ENCODE measurements around the gene HES5. TPM values are rescaled to one million over a fixed set of nuclear protein-coding genes. Genes with fewer than 3 reads are reported as not detected.

Gene HES5
- polyA plus RNA-seq, 2 of the 4 experiments (the other 2 are of a cell fraction): not detected

DNA sequence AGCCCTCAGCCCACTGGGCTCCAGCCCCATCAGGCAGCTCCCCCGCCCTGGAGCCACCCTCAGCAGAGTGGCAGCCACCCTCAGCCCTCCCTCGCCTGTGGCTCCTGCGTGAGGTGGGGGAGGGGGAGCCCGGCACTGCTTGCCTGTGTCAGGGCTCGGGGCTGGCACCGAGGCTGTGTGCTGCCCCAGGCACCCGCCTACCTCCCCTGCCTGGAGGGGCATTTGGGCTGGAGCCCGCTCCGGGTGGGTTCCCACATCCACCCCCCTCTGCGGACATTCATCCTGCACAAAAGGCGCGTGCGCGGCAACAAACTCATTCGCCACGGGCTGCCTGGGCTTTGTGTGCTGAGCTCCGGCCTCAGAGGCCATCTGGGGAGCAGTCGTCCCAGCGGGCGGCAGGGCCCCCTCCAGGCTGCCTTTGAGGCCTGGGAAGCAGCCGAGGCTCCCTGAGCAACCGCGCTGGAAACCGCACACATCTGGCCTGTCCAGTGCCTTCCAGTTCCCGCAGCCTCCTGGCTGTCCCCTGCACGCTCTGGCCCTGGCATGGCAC is 13.6 kb upstream of the HES5 start:
- Histone ChIP-seq H3K27ac (peak overlapping the region in 1 of 2 experiments; percentile 57; a peak in 1 of 6 replicates), H3K4me1 (peaks cover 37% of the 10 kb centered on the region), H3K4me3 (no peak overlapping the region), H3K9me3 (no peaks in the 10 kb centered on the region), H3K4me2 (no peak overlapping the region)
- TF ChIP-seq, protein P1, sequence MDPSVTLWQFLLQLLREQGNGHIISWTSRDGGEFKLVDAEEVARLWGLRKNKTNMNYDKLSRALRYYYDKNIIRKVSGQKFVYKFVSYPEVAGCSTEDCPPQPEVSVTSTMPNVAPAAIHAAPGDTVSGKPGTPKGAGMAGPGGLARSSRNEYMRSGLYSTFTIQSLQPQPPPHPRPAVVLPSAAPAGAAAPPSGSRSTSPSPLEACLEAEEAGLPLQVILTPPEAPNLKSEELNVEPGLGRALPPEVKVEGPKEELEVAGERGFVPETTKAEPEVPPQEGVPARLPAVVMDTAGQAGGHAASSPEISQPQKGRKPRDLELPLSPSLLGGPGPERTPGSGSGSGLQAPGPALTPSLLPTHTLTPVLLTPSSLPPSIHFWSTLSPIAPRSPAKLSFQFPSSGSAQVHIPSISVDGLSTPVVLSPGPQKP (IDR thresholded peaks at IDR 0.05; ENCODE audit: low read depth, low read length): no peak
- TF ChIP-seq POLR2A (IDR thresholded peaks at IDR 0.05; ENCODE audit: low read length) (no peak), SMC3 (IDR thresholded peaks at IDR 0.05) (no peak), FOSL2 (IDR thresholded peaks at IDR 0.05) (no peak), FOSL2 (CRISPR knock-in tag; IDR thresholded peaks at IDR 0.05) (no peak), HOXB13 (CRISPR knock-in tag; IDR thresholded peaks at IDR 0.05; ENCODE audit: low read depth) (no peak), RAD21 (conservative IDR thresholded peaks at IDR 0.05 in 1 of 2, IDR thresholded peaks at IDR 0.05 in 1 of 2) (no peak), EHF (CRISPR knock-in tag; IDR thresholded peaks at IDR 0.05) (no peak), MYC (IDR thresholded peaks at IDR 0.05; ENCODE audit: borderline replicate concordance, low read length) (no peak)
- TF ChIP-seq, protein P2, sequence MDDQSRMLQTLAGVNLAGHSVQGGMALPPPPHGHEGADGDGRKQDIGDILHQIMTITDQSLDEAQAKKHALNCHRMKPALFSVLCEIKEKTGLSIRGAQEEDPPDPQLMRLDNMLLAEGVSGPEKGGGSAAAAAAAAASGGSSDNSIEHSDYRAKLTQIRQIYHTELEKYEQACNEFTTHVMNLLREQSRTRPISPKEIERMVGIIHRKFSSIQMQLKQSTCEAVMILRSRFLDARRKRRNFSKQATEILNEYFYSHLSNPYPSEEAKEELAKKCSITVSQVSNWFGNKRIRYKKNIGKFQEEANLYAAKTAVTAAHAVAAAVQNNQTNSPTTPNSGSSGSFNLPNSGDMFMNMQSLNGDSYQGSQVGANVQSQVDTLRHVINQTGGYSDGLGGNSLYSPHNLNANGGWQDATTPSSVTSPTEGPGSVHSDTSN (IDR thresholded peaks at IDR 0.05): no peak
- TF ChIP-seq, protein P3, sequence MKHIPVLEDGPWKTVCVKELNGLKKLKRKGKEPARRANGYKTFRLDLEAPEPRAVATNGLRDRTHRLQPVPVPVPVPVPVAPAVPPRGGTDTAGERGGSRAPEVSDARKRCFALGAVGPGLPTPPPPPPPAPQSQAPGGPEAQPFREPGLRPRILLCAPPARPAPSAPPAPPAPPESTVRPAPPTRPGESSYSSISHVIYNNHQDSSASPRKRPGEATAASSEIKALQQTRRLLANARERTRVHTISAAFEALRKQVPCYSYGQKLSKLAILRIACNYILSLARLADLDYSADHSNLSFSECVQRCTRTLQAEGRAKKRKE (CRISPR knock-in tag; IDR thresholded peaks at IDR 0.05; ENCODE audit: low read depth): no peak
- no peak for DNase-seq (ENCODE audit: low read depth in 1 of 2, low spot score in 1 of 2)
- 69% methylated on average over 13 of the region's 26 CpGs for WGBS (ENCODE audit: missing lambda C conversion rate)
- ATAC-seq: no peak
- ChIA-PET CTCF (interaction anchor here (0.9 to 5.3 kb wide), 3 partner anchors 99 to 334 kb away, joined by 3 to 51 read pairs (median 5); no protein-coding TSS in a partner anchor), POLR2A (no interaction called here)
- no peak for FAIRE-seq

DNA sequence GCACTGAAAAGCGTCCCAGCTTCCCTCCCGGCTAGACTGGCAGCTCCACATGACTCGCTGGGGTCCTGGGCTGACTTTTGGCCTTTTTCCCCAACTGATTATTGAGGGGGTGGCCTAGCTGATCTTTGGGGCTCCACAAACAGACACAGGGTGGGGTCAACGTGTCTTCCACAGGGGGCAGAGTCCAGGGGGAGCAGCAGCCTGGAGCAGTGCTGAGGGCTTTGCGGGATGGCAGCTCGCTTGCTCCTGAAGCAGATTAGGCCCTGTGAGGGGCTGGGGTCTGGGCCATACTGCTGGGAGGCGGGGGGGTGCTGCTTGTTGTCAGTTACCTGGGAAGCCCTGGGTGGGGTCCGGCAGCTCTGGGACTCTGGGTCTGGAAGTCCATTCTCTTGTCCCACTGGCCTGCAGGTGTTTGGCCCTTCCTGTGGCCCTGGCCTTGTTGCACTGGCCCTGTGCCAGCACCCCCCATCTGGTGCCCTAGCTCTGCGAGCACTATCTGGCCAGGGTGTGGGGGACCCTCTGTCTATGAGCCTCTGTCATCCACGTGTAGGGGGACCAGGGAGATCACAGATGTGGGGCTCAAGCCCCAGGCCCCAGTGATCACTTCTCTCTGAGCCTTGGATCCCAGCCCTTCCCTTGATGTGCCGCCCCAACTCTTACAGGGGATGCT is 12.3 kb upstream of the HES5 start:
- Histone ChIP-seq H3K9me3 (no peaks in the 10 kb centered on the region), H3K4me1 (peaks cover 31% of the 10 kb centered on the region), H3K27ac (0 out of 6 replicates have a peak overlapping the region, but pooled peaks of 1 of the 2 experiments have one; percentile 16), H3K4me3 (no peak overlapping the region), H3K4me2 (no peak overlapping the region)
- DNase-seq (ENCODE audit: low read depth in 1 of 2, low spot score in 1 of 2): no peak
- no peak for ATAC-seq
- CTCF ChIA-PET: no interaction called here
- WGBS (ENCODE audit: missing lambda C conversion rate): 100% methylated on average over 2 of the region's 11 CpGs
- TF ChIP-seq RAD21 (conservative IDR thresholded peaks at IDR 0.05 in 1 of 2, IDR thresholded peaks at IDR 0.05 in 1 of 2) (no peak), ZFP36 (IDR thresholded peaks at IDR 0.05; ENCODE audit: borderline replicate concordance, partially characterized antibody) (no peak), FOSL2 (IDR thresholded peaks at IDR 0.05) (no peak), FOSL2 (CRISPR knock-in tag; IDR thresholded peaks at IDR 0.05) (no peak), CHD2 (IDR thresholded peaks at IDR 0.05; ENCODE audit: low read length, partially characterized antibody) (no peak)
- FAIRE-seq: no peak
- POLR2A ChIA-PET: no interaction called here

DNA sequence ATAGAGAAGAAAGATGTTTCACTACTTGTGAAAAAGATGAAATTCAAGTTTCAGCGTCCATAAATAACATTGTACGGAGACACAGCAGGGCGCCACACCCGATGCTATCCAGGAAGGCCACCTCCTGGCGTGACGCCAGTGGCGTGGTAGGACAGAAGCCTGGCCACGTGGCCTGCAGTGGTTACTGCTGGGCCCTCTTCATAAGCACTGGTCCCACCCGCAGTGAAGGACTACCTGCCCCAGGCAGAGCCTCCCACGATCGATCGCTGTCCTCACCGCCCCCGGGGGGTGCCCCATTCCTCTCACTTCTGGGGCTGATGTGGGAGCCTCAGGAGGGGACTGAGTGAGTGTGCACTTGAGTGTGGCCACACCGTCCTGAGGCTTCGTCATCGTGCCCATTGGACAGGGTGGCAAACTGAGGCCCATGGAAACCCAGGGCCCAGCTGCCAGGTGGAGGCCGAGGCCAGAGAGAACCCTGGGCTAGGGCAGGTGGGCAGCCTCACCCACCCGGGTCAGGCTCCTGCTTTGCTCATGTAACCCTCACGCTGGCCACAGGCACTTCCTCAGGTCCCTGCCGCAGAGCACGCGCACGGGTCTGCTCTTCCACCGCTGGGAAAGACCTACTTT is 11.7 kb upstream of the HES5 start:
- ChIA-PET CTCF (no interaction called here), POLR2A (no interaction called here)
- ATAC-seq (no peak), FAIRE-seq (no peak), DNase-seq (ENCODE audit: low read depth in 1 of 2, low spot score in 1 of 2) (peak in 1 of 2 experiments; percentile 44)
- Histone ChIP-seq H3K9me3 (no peaks in the 10 kb centered on the region), H3K4me3 (no peak overlapping the region), H3K4me1 (peaks cover 27% of the 10 kb centered on the region), H3K4me2 (no peak overlapping the region), H3K27ac (0 out of 6 replicates have a peak overlapping the region, but pooled peaks of 1 of the 2 experiments have one; percentile 16)
- TF ChIP-seq, protein P4, sequence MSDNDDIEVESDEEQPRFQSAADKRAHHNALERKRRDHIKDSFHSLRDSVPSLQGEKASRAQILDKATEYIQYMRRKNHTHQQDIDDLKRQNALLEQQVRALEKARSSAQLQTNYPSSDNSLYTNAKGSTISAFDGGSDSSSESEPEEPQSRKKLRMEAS (IDR thresholded peaks at IDR 0.05): 0 out of 2 replicates have a peak, but pooled peaks have one; percentile 24
- no peak for TF ChIP-seq MAFK (IDR thresholded peaks at IDR 0.05; ENCODE audit: partially characterized antibody)
- 75% methylated on average over 19 of the region's 25 CpGs for WGBS (ENCODE audit: missing lambda C conversion rate)
